Measurements from ENCODE around the gene IAH1. TPM values are rescaled to one million over a fixed set of nuclear protein-coding genes. Genes with fewer than 3 reads are reported as not detected.

Gene IAH1
- polyA plus RNA-seq, 1 donor (not counting 4 experiments of a cell fraction or from before 2014, with no cell fraction given) = 65.0 TPM

GRCh38 chr2:9430316-9431293 lies 43.7 kb upstream of the IAH1 start:
- DNase-seq (ENCODE audit: low read depth, low spot score) (no peak), FAIRE-seq (no peak)
- peaks cover 6% of the 10 kb centered on the region for H3K79me2 ChIP-seq (ENCODE audit: control insufficient read depth, insufficient read depth, low read length)
- peaks cover 2% of the 10 kb centered on the region for H3K9me1 ChIP-seq (ENCODE audit: control insufficient read depth, extremely low read depth, insufficient read depth, low read length)
- H3K4me1 ChIP-seq (ENCODE audit: control insufficient read depth, extremely low read depth, insufficient read depth, low read length) = peaks cover 6% of the 10 kb centered on the region
- TF ChIP-seq EZH2 (IDR thresholded peaks at IDR 0.05; ENCODE audit: low read length) (no peak), CTCF (optimal IDR thresholded peaks at IDR 0.05 in 1 of 3, IDR thresholded peaks at IDR 0.05 in 1 of 3, conservative IDR thresholded peaks at IDR 0.05 in 1 of 3; ENCODE audit: extremely low read depth in 1 of 3, insufficient read depth in 2 of 3, low read length in 3 of 3) (no peak)
- no peak overlapping the region for H3K4me3 ChIP-seq (ENCODE audit: control insufficient read depth in 2 of 3, extremely low read depth in 1 of 3, insufficient read depth in 2 of 3, low read depth in 1 of 3, low read length in 3 of 3)
- dilution Hi-C loops (cut with MboI; ENCODE audit: extremely low pct_ligation_motif_present, low sequenced_read_pairs) = no loop called here
- no peaks in the 10 kb centered on the region for H3K9me3 ChIP-seq (ENCODE audit: control insufficient read depth, low read depth, low read length)
- H2AFZ ChIP-seq (ENCODE audit: control insufficient read depth, low read length) = no peak overlapping the region
- no peaks in the 10 kb centered on the region for H4K20me1 ChIP-seq (ENCODE audit: control insufficient read depth, extremely low read depth, insufficient read depth, low read length)
- H3K27me3 ChIP-seq (ENCODE audit: control insufficient read depth, extremely low read depth, insufficient read depth, low read length) = no peaks in the 10 kb centered on the region
- no peak overlapping the region for H3K9ac ChIP-seq (ENCODE audit: control insufficient read depth, extremely low read depth, insufficient read depth, low read length)
- no peak overlapping the region for H3K27ac ChIP-seq (ENCODE audit: control insufficient read depth, insufficient read depth, low read length)
- no peak overlapping the region for H3K4me2 ChIP-seq (ENCODE audit: control insufficient read depth, extremely low read depth, insufficient read depth, low read depth, low read length)
- peaks cover 17 to 24% of the 10 kb centered on the region in 2 experiments for H3K36me3 ChIP-seq (ENCODE audit: control insufficient read depth in 2 of 2, extremely low read depth in 1 of 2, insufficient read depth in 2 of 2, low read length in 2 of 2)

GRCh38 chr2:9434489-9434888 lies 39.9 kb upstream of the IAH1 start:
- TF ChIP-seq CTCF (optimal IDR thresholded peaks at IDR 0.05 in 1 of 3, IDR thresholded peaks at IDR 0.05 in 1 of 3, conservative IDR thresholded peaks at IDR 0.05 in 1 of 3; ENCODE audit: extremely low read depth in 1 of 3, insufficient read depth in 2 of 3, low read length in 3 of 3) (no peak), EZH2 (IDR thresholded peaks at IDR 0.05; ENCODE audit: low read length) (no peak)
- Histone ChIP-seq H2AFZ (ENCODE audit: control insufficient read depth, low read length) (no peak overlapping the region), H3K36me3 (ENCODE audit: control insufficient read depth in 2 of 2, extremely low read depth in 1 of 2, insufficient read depth in 2 of 2, low read length in 2 of 2) (peaks cover 28 to 37% of the 10 kb centered on the region in 2 experiments), H3K79me2 (ENCODE audit: control insufficient read depth, insufficient read depth, low read length) (no peaks in the 10 kb centered on the region), H4K20me1 (ENCODE audit: control insufficient read depth, extremely low read depth, insufficient read depth, low read length) (no peaks in the 10 kb centered on the region), H3K4me3 (ENCODE audit: control insufficient read depth in 2 of 3, extremely low read depth in 1 of 3, insufficient read depth in 2 of 3, low read depth in 1 of 3, low read length in 3 of 3) (no peak overlapping the region), H3K4me2 (ENCODE audit: control insufficient read depth, extremely low read depth, insufficient read depth, low read depth, low read length) (no peak overlapping the region), H3K9ac (ENCODE audit: control insufficient read depth, extremely low read depth, insufficient read depth, low read length) (no peak overlapping the region), H3K27ac (ENCODE audit: control insufficient read depth, insufficient read depth, low read length) (no peak overlapping the region), H3K9me3 (ENCODE audit: control insufficient read depth, low read depth, low read length) (no peaks in the 10 kb centered on the region), H3K9me1 (ENCODE audit: control insufficient read depth, extremely low read depth, insufficient read depth, low read length) (peaks cover 2% of the 10 kb centered on the region), H3K4me1 (ENCODE audit: control insufficient read depth, extremely low read depth, insufficient read depth, low read length) (peaks cover 4% of the 10 kb centered on the region), H3K27me3 (ENCODE audit: control insufficient read depth, extremely low read depth, insufficient read depth, low read length) (no peaks in the 10 kb centered on the region)
- DNase-seq (ENCODE audit: low read depth, low spot score) = no peak
- no peak for FAIRE-seq
- dilution Hi-C loops (cut with MboI; ENCODE audit: extremely low pct_ligation_motif_present, low sequenced_read_pairs) = no loop called here
